Measurements from ENCODE around the gene AMH. TPM values are rescaled to one million over a fixed set of nuclear protein-coding genes. Genes with fewer than 3 reads are reported as not detected.
"Not testable (repeated sequence)": the region's sequence is repeated elsewhere in the genome, so short reads cannot be mapped to it uniquely, and the experiment has no call there.

The AMH gene
- total RNA-seq, 1 donor = under 0.01 TPM

DNA sequence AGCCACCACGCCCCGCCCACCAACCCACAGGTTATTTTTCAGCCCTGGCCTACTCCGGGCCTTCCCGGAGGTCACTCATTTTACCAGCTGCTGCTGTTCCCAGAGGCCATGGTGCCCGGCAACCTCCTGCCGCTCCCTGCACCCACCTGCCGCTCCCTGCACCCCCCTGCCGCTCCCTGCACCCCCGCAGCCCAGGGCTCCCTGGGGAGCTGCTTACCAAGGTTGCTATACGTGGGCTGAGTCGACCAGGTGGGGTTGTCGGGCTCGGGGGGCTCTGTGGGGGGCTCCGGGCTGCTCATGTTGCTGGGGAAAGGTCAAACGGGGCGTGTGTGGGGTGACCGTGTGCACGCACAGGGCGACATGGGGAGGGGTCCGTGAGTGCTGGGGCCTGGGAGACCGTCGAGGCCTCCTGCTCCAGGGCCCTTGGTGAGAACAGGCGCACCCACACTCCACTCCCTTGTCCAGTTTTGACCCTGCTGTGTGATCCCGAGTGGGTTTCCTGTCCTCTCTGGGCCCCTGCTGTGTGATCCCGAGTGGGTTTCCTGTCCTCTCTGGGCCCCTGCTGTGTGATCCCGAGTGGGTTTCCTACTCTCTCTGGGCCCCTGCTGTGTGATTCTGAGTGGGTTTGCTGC lies 31.6 kb downstream of the AMH start:
- Histone ChIP-seq H3K4me3 (ENCODE audit: insufficient read depth, low read length) (no peak overlapping the region), H3K27me3 (ENCODE audit: insufficient read depth, low read length) (no peaks in the 10 kb centered on the region), H3K36me3 (ENCODE audit: insufficient read depth, low read length) (no peaks in the 10 kb centered on the region), H2AFZ (ENCODE audit: low read length) (no peak overlapping the region), H3K4me1 (ENCODE audit: insufficient read depth, low read length) (peaks cover 7% of the 10 kb centered on the region), H3K27ac (ENCODE audit: low read depth, low read length) (no peak overlapping the region), H3K9me3 (ENCODE audit: low read depth, low read length) (no peaks in the 10 kb centered on the region), H4K20me1 (ENCODE audit: insufficient read depth, low read length) (peaks cover 43% of the 10 kb centered on the region), H3K4me2 (ENCODE audit: insufficient read depth, low read length) (no peak overlapping the region), H3K79me2 (ENCODE audit: insufficient read depth, low read length) (peaks cover 16% of the 10 kb centered on the region)
- DNase-seq (ENCODE audit: insufficient read length, low spot score, missing footprints) = peak; percentile 60
- TF ChIP-seq, protein P1, sequence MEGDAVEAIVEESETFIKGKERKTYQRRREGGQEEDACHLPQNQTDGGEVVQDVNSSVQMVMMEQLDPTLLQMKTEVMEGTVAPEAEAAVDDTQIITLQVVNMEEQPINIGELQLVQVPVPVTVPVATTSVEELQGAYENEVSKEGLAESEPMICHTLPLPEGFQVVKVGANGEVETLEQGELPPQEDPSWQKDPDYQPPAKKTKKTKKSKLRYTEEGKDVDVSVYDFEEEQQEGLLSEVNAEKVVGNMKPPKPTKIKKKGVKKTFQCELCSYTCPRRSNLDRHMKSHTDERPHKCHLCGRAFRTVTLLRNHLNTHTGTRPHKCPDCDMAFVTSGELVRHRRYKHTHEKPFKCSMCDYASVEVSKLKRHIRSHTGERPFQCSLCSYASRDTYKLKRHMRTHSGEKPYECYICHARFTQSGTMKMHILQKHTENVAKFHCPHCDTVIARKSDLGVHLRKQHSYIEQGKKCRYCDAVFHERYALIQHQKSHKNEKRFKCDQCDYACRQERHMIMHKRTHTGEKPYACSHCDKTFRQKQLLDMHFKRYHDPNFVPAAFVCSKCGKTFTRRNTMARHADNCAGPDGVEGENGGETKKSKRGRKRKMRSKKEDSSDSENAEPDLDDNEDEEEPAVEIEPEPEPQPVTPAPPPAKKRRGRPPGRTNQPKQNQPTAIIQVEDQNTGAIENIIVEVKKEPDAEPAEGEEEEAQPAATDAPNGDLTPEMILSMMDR (IDR thresholded peaks at IDR 0.05; ENCODE audit: extremely low read depth, low read depth, low read length) = no peak

DNA sequence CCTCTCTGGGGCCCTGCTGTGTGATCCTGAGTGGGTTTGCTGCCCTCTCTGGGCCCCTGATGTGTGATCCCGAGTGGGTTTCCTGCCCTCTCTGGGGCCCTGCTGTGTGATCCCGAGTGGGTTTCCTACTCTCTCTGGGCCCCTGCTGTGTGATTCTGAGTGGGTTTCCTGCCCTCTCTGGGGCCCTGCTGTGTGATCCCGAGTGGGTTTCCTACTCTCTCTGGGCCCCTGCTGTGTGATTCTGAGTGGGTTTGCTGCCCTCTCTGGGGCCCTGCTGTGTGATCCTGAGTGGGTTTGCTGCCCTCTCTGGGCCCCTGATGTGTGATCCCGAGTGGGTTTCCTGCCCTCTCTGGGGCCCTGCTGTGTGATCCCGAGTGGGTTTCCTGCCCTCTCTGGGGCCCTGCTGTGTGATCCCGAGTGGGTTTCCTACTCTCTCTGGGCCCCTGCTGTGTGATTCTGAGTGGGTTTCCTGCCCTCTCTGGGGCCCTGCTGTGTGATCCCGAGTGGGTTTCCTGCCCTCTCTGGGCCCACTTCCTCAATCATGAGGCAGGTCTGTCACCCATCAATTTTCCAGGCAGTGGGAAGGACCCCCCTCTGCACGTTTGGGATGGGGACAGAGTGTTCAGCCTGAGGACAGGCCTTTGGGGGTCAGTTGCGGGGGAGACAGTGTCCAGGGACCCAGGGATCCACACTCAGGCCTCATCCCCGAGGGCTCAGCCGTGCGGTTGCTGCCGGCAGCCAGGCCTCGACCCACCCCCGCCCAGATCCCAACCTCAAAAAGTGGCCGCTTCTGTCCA lies 32.3 kb downstream of the AMH start:
- H2AFZ ChIP-seq (ENCODE audit: low read length); H3K4me1 ChIP-seq (ENCODE audit: insufficient read depth, low read length); H3K27me3 ChIP-seq (ENCODE audit: insufficient read depth, low read length); H3K27ac ChIP-seq (ENCODE audit: low read depth, low read length); H3K36me3 ChIP-seq (ENCODE audit: insufficient read depth, low read length); H3K79me2 ChIP-seq (ENCODE audit: insufficient read depth, low read length); H3K9me3 ChIP-seq (ENCODE audit: low read depth, low read length); DNase-seq (ENCODE audit: insufficient read length, low spot score, missing footprints): not testable (repeated sequence)
- H3K4me3 ChIP-seq (ENCODE audit: insufficient read depth, low read length) = peak overlapping the region; percentile 55
- peak overlapping the region; percentile 65 for H3K4me2 ChIP-seq (ENCODE audit: insufficient read depth, low read length)
- peaks cover 50% of the 10 kb centered on the region for H4K20me1 ChIP-seq (ENCODE audit: insufficient read depth, low read length)

DNA sequence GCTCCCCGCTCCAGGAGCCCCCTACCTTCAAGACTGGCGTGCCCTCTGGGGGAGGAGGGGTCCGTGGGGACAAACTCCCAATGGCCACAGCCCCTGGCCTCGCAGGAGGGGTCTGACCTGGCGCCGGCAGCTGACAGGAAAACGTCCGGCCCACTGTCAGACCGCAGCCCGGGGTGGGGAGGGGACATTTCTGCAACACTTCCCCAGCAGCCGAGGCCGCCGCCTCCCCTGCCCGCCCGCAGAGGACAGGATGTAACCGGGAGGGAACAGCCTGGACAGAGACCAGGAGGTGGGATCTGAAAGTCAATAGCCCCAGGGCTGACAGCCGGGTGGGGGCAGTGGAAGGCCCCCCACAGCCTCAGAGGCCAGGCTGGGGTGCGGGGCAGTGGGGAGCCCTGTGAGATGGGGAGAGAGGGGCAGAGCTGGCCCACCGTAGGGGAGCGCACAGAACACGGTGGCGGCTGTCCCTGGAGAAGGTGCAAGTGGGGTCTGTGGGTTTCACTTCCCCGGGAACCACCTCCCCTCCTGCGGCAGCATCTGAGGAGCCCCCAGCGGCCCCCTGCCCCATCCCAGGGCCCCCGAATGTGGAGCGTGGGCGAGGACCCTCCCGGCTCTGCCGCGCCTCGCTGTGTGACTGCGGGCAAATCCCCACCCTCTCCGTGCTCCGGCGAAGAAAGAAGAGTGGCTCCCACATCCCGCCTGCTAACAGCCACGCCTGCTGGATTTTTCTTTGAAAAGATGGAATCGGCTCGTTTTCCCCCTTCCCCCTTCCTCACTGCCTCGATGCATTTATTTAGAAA lies 33.1 kb downstream of the AMH start, which contains the start of gene PEAK3:
Gene PEAK3 (minus strand): TSS at position 114 of the 800 bp plus-strand sequence. CDS start 1,244 bp downstream, outside the sequence.
- peaks cover 4% of the 10 kb centered on the region for H3K79me2 ChIP-seq (ENCODE audit: insufficient read depth, low read length)
- no peak within 1 kb of the TSS for H3K27ac ChIP-seq (ENCODE audit: low read depth, low read length)
- no peaks in the 10 kb centered on the region for H3K27me3 ChIP-seq (ENCODE audit: insufficient read depth, low read length)
- H3K4me3 ChIP-seq (ENCODE audit: insufficient read depth, low read length) = peak within 1 kb of the TSS; percentile 55
- peak within 1 kb of the TSS; percentile 65 for H3K4me2 ChIP-seq (ENCODE audit: insufficient read depth, low read length)
- H2AFZ ChIP-seq (ENCODE audit: low read length) = no peak within 1 kb of the TSS
- no peaks in the 10 kb centered on the region for H3K36me3 ChIP-seq (ENCODE audit: insufficient read depth, low read length)
- H3K9me3 ChIP-seq (ENCODE audit: low read depth, low read length) = no peaks in the 10 kb centered on the region
- peaks cover 7% of the 10 kb centered on the region for H3K4me1 ChIP-seq (ENCODE audit: insufficient read depth, low read length)
- TF ChIP-seq, protein P1 (IDR thresholded peaks at IDR 0.05; ENCODE audit: extremely low read depth, low read depth, low read length) = no peak
- peak; percentile 96 for DNase-seq (ENCODE audit: insufficient read length, low spot score, missing footprints)
- peaks cover 48% of the 10 kb centered on the region for H4K20me1 ChIP-seq (ENCODE audit: insufficient read depth, low read length)

DNA sequence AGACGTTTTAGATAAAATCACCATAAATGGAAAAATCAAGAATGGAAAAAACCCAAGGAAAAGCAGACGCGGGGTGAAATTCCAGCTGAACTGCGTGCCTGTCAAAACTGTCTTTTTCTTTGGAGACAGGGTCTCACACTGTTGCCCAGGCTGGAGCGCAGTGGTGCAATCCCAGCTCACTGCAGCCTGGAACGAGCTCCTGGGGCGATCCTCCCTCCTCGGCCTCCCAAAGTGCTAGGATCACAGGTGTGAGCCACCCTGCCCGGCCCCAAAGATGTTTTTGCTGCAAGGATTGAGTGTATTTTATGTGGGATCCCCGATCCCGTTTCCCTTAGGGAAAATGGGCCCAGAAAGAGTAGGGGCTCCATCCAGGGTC lies 33.7 kb downstream of the AMH start:
- Histone ChIP-seq H3K4me2 (ENCODE audit: insufficient read depth, low read length) (no peak overlapping the region), H2AFZ (ENCODE audit: low read length) (no peak overlapping the region), H3K27me3 (ENCODE audit: insufficient read depth, low read length) (no peaks in the 10 kb centered on the region), H3K27ac (ENCODE audit: low read depth, low read length) (no peak overlapping the region), H3K79me2 (ENCODE audit: insufficient read depth, low read length) (peaks cover 4% of the 10 kb centered on the region), H3K4me3 (ENCODE audit: insufficient read depth, low read length) (no peak overlapping the region), H3K36me3 (ENCODE audit: insufficient read depth, low read length) (no peaks in the 10 kb centered on the region), H3K9me3 (ENCODE audit: low read depth, low read length) (no peaks in the 10 kb centered on the region), H4K20me1 (ENCODE audit: insufficient read depth, low read length) (peaks cover 52% of the 10 kb centered on the region), H3K4me1 (ENCODE audit: insufficient read depth, low read length) (peaks cover 7% of the 10 kb centered on the region)
- TF ChIP-seq, protein P1 (IDR thresholded peaks at IDR 0.05; ENCODE audit: extremely low read depth, low read depth, low read length) = no peak
- no peak for DNase-seq (ENCODE audit: insufficient read length, low spot score, missing footprints)
